ENCODE data around the gene THRAP3. TPM values are rescaled to one million over a fixed set of nuclear protein-coding genes. Genes with fewer than 3 reads are reported as not detected.

The THRAP3 gene
- total RNA-seq, 1 experiment from 2014 or later, result 143 TPM

GRCh38 chr1:36222481-36223380, 1.5 kb upstream of the THRAP3 start:
- Histone ChIP-seq H3K36me3 (ENCODE audit: low read depth) (peaks cover 17% of the 10 kb centered on the region), H3K9me2 (ENCODE audit: insufficient read depth) (no peaks in the 10 kb centered on the region), H3K27me3 (ENCODE audit: insufficient read depth, low read depth) (no peaks in the 10 kb centered on the region), H3K9me3 (ENCODE audit: insufficient read depth, low read depth) (no peaks in the 10 kb centered on the region), H3K4me1 (replicated peaks; ENCODE audit: insufficient read depth) (peaks cover 12% of the 10 kb centered on the region), H2AFZ (peak overlapping the region; percentile 89), H3K4me2 (peak overlapping the region; percentile 75), H3F3A (ENCODE audit: insufficient read depth, low read depth) (peaks cover 22% of the 10 kb centered on the region), H3K4me3 (peak overlapping the region; percentile 72), H3K27ac (peak overlapping the region; percentile 86), H3K79me2 (ENCODE audit: low read depth) (peaks cover 34% of the 10 kb centered on the region), H4K20me1 (ENCODE audit: insufficient read depth) (peaks cover 29% of the 10 kb centered on the region)
- POLR2A ChIA-PET (ENCODE audit: unreplicated experiment), result no interaction called here
- DNase-seq, result no peak
- no TSS peak for BruUV-seq (replicated peaks)
- no peak for TF ChIP-seq CTCF (conservative IDR thresholded peaks at IDR 0.05)
- no peak for TF ChIP-seq EZH2 (IDR thresholded peaks at IDR 0.05; ENCODE audit: low read depth)
- CTCF ChIA-PET, result interaction anchor here (0.6 to 1.0 kb wide), 2 partner anchors 73 to 150 kb away, joined by 3 to 8 read pairs; no protein-coding TSS in a partner anchor
- intact Hi-C loops (cut with micrococcal nuclease; ENCODE audit: unreplicated experiment), result no loop called here

GRCh38 chr1:36223381-36223995, 755 bp upstream of the THRAP3 start:
- Histone ChIP-seq H3K36me3 (ENCODE audit: low read depth) (peaks cover 17% of the 10 kb centered on the region), H3K4me1 (replicated peaks; ENCODE audit: insufficient read depth) (peaks cover 12% of the 10 kb centered on the region), H2AFZ (peak overlapping the region; percentile 89), H3K4me3 (peak overlapping the region; percentile 72), H3K4me2 (peak overlapping the region; percentile 75), H3K27me3 (ENCODE audit: insufficient read depth, low read depth) (no peaks in the 10 kb centered on the region), H3K27ac (peak overlapping the region; percentile 86), H3K9me3 (ENCODE audit: insufficient read depth, low read depth) (no peaks in the 10 kb centered on the region), H3K79me2 (ENCODE audit: low read depth) (peaks cover 41% of the 10 kb centered on the region), H4K20me1 (ENCODE audit: insufficient read depth) (peaks cover 36% of the 10 kb centered on the region), H3K9me2 (ENCODE audit: insufficient read depth) (no peaks in the 10 kb centered on the region), H3F3A (ENCODE audit: insufficient read depth, low read depth) (peaks cover 18% of the 10 kb centered on the region)
- POLR2A ChIA-PET (ENCODE audit: unreplicated experiment), result interaction anchor here (0.7 to 1.0 kb wide), 4 partner anchors 54 to 109 kb away, joined by 3 to 5 read pairs (median 4); no protein-coding TSS in a partner anchor
- intact Hi-C loops (cut with micrococcal nuclease; ENCODE audit: unreplicated experiment), result no loop called here
- peak in 1 of 2 experiments; percentile 11 for DNase-seq
- CTCF ChIA-PET, result interaction anchor here (0.6 to 1.3 kb wide), 3 partner anchors 62 to 149 kb away, joined by 3 to 8 read pairs (median 5); no protein-coding TSS in a partner anchor
- TF ChIP-seq CTCF (conservative IDR thresholded peaks at IDR 0.05) (no peak), EZH2 (IDR thresholded peaks at IDR 0.05; ENCODE audit: low read depth) (no peak)
- TSS peak; percentile 93 for BruUV-seq (replicated peaks)

- Histone ChIP-seq H3K79me2 (ENCODE audit: low read depth) (peaks cover 53% of the 10 kb centered on the region), H3K27ac (peak overlapping the region; percentile 64), H4K20me1 (ENCODE audit: insufficient read depth) (peaks cover 46% of the 10 kb centered on the region), H3K4me2 (peak overlapping the region; percentile 96), H2AFZ (peak overlapping the region; percentile 62), H3F3A (ENCODE audit: insufficient read depth, low read depth) (peaks cover 18% of the 10 kb centered on the region), H3K27me3 (ENCODE audit: insufficient read depth, low read depth) (no peaks in the 10 kb centered on the region), H3K4me3 (peak overlapping the region; percentile 95), H3K4me1 (replicated peaks; ENCODE audit: insufficient read depth) (peaks cover 12% of the 10 kb centered on the region), H3K9me2 (ENCODE audit: insufficient read depth) (no peaks in the 10 kb centered on the region), H3K9me3 (ENCODE audit: insufficient read depth, low read depth) (no peaks in the 10 kb centered on the region), H3K36me3 (ENCODE audit: low read depth) (peaks cover 23% of the 10 kb centered on the region)
- BruUV-seq (replicated peaks), result TSS peak; percentile 38
- intact Hi-C loops (cut with micrococcal nuclease; ENCODE audit: unreplicated experiment), result loop anchor here (1.0 to 2.0 kb wide), 5 partner anchors 20 to 124 kb away; partner anchors contain the start of gene TRAPPC3
- ChIA-PET POLR2A (ENCODE audit: unreplicated experiment) (interaction anchor here (0.6 to 1.0 kb wide), 8 partner anchors 20 to 1466 kb away, joined by 3 to 13 read pairs (median 4); a partner anchor contains a TSS), CTCF (interaction anchor here (0.9 to 1.5 kb wide), 4 partner anchors 34 to 75 kb away, joined by 3 to 12 read pairs (median 4); no protein-coding TSS in a partner anchor)
- peak; percentile 72 for TF ChIP-seq CTCF (conservative IDR thresholded peaks at IDR 0.05)
- TF ChIP-seq EZH2 (IDR thresholded peaks at IDR 0.05; ENCODE audit: low read depth), result no peak
- peak in 1 of 2 experiments; percentile 84 for DNase-seq
These were observed 467 bp downstream of the THRAP3 start for GRCh38 chr1:36224537-36225282.
